Loucy (cell line): ENCODE measurements around the gene SPIC.

Experiments
- CTCF ChIP-seq: fragments of 200-600 bp; sonication (generic); conservative IDR thresholded peaks from 2 replicates; pipeline ENCODE4 v1.5.1; 2014; ENCODE audit warnings: mild to moderate bottlenecking, antibody characterized with exemption, low read length
- EZH2phosphoT487 ChIP-seq: fragments of 200-600 bp; IDR thresholded peaks from 2 replicates; pipeline ENCODE4 v1.6.1; 2018; ENCODE audit warnings: antibody characterized with exemption, mild to moderate bottlenecking, moderate library complexity, borderline replicate concordance

GRCh38 chr12:101480849-101481248, 5.7 kb downstream of the SPIC start:
- no peak for TF ChIP-seq CTCF
- TF ChIP-seq EZH2phosphoT487 = no peak
